ENCODE results near the gene RPL35A.
A peak's percentile ranks its signal among the peaks of the same experiment; 100 is the strongest.

The RPL35A gene

DNA sequence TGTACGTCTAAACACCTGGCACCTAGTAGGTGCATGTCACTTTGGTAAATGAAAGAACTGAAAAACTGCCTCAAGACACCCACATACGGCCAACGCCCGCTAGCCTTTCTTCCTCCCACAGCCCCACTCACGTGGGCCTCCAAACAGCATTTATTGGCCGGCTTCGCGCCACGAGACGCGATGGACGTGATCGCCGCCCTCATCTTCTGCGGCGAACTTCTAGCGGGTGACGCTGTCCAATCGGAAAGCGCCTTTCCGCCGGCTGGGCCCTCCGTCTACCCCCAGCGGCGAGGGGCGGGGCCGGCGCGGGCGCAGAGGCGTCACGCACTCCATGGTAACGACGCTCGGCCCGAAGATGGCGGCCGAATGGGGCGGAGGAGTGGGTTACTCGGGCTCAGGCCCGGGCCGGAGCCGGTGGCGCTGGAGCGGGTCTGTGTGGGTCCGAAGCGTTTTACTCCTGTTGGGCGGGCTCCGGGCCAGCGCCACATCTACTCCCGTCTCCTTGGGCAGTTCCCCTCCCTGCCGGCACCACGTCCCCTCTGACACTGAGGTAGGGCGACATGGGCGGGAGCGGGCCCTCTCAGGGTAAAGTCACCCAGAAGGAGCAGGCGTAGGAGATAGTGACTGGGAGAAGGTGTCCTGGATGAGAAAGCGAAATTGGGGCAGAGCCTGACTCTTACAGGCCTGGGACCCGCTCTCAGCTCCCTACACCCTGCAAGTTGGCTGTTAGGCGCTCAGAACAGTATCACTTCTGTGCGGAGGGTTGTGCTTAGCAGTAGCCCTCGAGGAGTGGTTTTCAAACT, 10.1 kb downstream of the RPL35A start, which contains the start of gene LMLN:
TSS of gene LMLN (plus strand) at position 327 of the 803 bp plus-strand sequence. CDS start at position 356, 29 bp downstream.
- peak within 1 kb of the TSS; percentile 77 for H3K4me2 ChIP-seq (ENCODE audit: low read length)
- H3K9me2 ChIP-seq (replicated peaks; ENCODE audit: control insufficient read depth, low read length), result no peaks in the 10 kb centered on the region

DNA sequence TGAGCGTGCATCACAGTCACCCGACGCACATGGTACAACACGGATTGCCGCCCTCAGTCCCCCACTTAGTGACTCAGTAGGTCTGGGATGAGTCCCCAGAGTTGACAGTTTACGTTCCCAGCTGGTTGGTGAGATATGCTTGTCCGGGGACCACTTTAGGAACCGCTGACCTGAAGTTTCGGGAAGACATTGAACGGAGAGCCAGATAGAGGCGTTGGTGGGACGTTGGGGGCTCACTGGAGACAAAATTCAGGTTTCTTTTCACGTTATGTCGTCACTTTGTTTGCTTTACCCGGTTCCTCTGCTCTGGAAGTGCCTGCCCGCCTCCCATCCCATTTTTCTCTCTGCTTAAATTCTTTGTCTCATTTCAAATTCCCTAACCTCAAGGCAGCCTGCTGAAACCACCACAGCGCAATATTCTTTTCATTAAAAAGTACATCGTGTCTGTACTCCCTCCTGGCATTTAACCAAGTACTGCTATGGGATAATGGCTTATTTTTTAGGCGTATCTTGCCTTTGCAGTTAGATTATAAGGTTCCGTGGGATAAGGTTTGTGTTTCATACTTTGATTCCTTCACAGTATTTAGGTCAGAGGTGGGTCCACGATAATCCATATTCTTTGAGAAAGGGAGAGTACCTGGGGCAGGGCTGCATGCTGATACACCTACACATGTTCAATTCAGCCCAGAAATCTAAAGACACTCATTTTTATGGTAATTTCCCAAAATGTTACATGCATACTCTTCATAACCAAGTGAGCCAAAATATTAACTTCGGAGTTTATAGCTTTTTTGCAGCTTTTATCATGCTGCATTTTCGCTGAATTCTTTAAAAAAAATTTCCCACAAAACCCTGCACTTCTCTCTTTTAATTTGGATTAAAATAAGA, 10.9 kb downstream of the RPL35A start:
- Histone ChIP-seq H3F3A (ENCODE audit: control insufficient read depth, insufficient read depth) (peaks cover 29% of the 10 kb centered on the region), H4K20me1 (ENCODE audit: control insufficient read depth, insufficient read depth, low read depth, low read length) (no peaks in the 10 kb centered on the region), H3K4me2 (ENCODE audit: low read length) (peak overlapping the region; percentile 77), H3K27ac (ENCODE audit: low read depth, low read length) (no peak overlapping the region), H3K27me3 (ENCODE audit: control insufficient read depth, low read length) (no peaks in the 10 kb centered on the region), H3K4me1 (ENCODE audit: control insufficient read depth, low read length) (peaks cover 36% of the 10 kb centered on the region), H3K9me3 (ENCODE audit: control insufficient read depth, insufficient read depth, low read length) (no peaks in the 10 kb centered on the region), H3K36me3 (ENCODE audit: control insufficient read depth, low read length) (peaks cover 23% of the 10 kb centered on the region), H3K4me3 (ENCODE audit: low read length) (peak overlapping the region; percentile 88), H3K9me2 (replicated peaks; ENCODE audit: control insufficient read depth, low read length) (no peaks in the 10 kb centered on the region), H3K79me2 (ENCODE audit: control insufficient read depth, low read length) (peaks cover 10% of the 10 kb centered on the region)
- TF ChIP-seq CTCF (IDR thresholded peaks at IDR 0.05; ENCODE audit: low read depth, low read length, poor library complexity, severe bottlenecking) (no peak), EZH2phosphoT487 (IDR thresholded peaks at IDR 0.05; ENCODE audit: borderline replicate concordance, low read length) (no peak)

More for the DNA sequence above, 10.1 kb downstream of the RPL35A start, which contains the start of gene LMLN:
- Histone ChIP-seq H3K9me3 (ENCODE audit: control insufficient read depth, insufficient read depth, low read length) (no peaks in the 10 kb centered on the region), H3K79me2 (ENCODE audit: control insufficient read depth, low read length) (peaks cover 10% of the 10 kb centered on the region), H3K4me1 (ENCODE audit: control insufficient read depth, low read length) (peaks cover 36% of the 10 kb centered on the region), H3F3A (ENCODE audit: control insufficient read depth, insufficient read depth) (peaks cover 38% of the 10 kb centered on the region), H4K20me1 (ENCODE audit: control insufficient read depth, insufficient read depth, low read depth, low read length) (no peaks in the 10 kb centered on the region), H3K27me3 (ENCODE audit: control insufficient read depth, low read length) (no peaks in the 10 kb centered on the region), H3K27ac (ENCODE audit: low read depth, low read length) (peak within 1 kb of the TSS; percentile 19), H3K36me3 (ENCODE audit: control insufficient read depth, low read length) (peaks cover 31% of the 10 kb centered on the region), H3K4me3 (ENCODE audit: low read length) (peak within 1 kb of the TSS; percentile 88)
- no peak for TF ChIP-seq CTCF (IDR thresholded peaks at IDR 0.05; ENCODE audit: low read depth, low read length, poor library complexity, severe bottlenecking)
- TF ChIP-seq EZH2phosphoT487 (IDR thresholded peaks at IDR 0.05; ENCODE audit: borderline replicate concordance, low read length), result no peak

DNA sequence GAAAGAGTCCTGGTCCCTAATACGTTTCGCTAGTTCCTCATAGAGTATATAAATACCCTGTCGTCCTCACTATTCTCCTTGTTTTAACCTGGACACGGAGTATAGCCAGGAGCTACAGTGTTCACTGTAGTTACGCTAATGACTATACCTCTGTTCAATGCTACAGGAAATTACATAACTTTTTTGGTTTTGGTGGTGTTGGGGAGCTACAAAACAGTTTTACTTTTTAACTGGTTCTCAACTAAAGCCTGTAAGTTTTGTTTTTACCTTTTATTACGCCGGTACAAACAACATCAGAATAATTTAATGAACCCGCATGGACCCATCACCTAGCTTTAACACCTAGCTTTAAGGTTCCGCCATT, 11.6 kb downstream of the RPL35A start:
- Histone ChIP-seq H4K20me1 (ENCODE audit: control insufficient read depth, insufficient read depth, low read depth, low read length) (no peaks in the 10 kb centered on the region), H3K79me2 (ENCODE audit: control insufficient read depth, low read length) (peaks cover 10% of the 10 kb centered on the region), H3K4me2 (ENCODE audit: low read length) (peak overlapping the region; percentile 77), H3K27ac (ENCODE audit: low read depth, low read length) (no peak overlapping the region), H3K9me3 (ENCODE audit: control insufficient read depth, insufficient read depth, low read length) (no peaks in the 10 kb centered on the region), H3K36me3 (ENCODE audit: control insufficient read depth, low read length) (peaks cover 17% of the 10 kb centered on the region), H3F3A (ENCODE audit: control insufficient read depth, insufficient read depth) (peaks cover 23% of the 10 kb centered on the region), H3K4me3 (ENCODE audit: low read length) (peak overlapping the region; percentile 88), H3K4me1 (ENCODE audit: control insufficient read depth, low read length) (peaks cover 36% of the 10 kb centered on the region), H3K9me2 (replicated peaks; ENCODE audit: control insufficient read depth, low read length) (no peaks in the 10 kb centered on the region), H3K27me3 (ENCODE audit: control insufficient read depth, low read length) (no peaks in the 10 kb centered on the region)
- no peak for TF ChIP-seq CTCF (IDR thresholded peaks at IDR 0.05; ENCODE audit: low read depth, low read length, poor library complexity, severe bottlenecking)
- no peak for TF ChIP-seq EZH2phosphoT487 (IDR thresholded peaks at IDR 0.05; ENCODE audit: borderline replicate concordance, low read length)

All from DOHH2 (cell line).